GM23338 (cell line): ENCODE measurements around the gene CASP1. TPM values are rescaled to one million over a fixed set of nuclear protein-coding genes. Genes with fewer than 3 reads are reported as not detected.
"Not testable (repeated sequence)": the region's sequence is repeated elsewhere in the genome, so short reads cannot be mapped to it uniquely, and the experiment has no call there.

Experiments
- ATAC-seq: fragments of 200-7000 bp; cut with Tn5 transposase; 3 replicates; pipeline ENCODE4 v1.9.1; 2020
- DNase-seq: peaks from one replicate; pipeline ENCODE4 v3.0.0-alpha.2; 2015; ENCODE audit warnings: low spot score
- H2AFZ ChIP-seq: fragments of 200-600 bp; sonication (generic); 2 replicates; pipeline ENCODE4 v1.8.0; 2016; ENCODE audit warnings: antibody characterized with exemption, mild to moderate bottlenecking, moderate library complexity
- H3F3A ChIP-seq: fragments of 200-600 bp; sonication (generic); replicated peaks from 2 replicates; pipeline ENCODE4 v1.8.0; 2017; ENCODE audit warnings: antibody characterized with exemption, mixed run types, low read depth
- H3K27ac ChIP-seq: fragments of 200-600 bp; sonication (generic); 2 replicates; pipeline ENCODE4 v1.6.1; 2016; ENCODE audit warnings: low read depth
- H3K27me3 ChIP-seq: fragments of 200-600 bp; sonication (generic); 2 replicates; pipeline ENCODE4 v1.8.0; 2016; ENCODE audit warnings: mild to moderate bottlenecking, mixed run types, moderate library complexity; ENCODE audit not compliant: insufficient read depth
- H3K36me3 ChIP-seq: fragments of 200-600 bp; sonication (generic); 2 replicates; pipeline ENCODE4 v1.8.0; 2016; ENCODE audit warnings: mild to moderate bottlenecking; ENCODE audit not compliant: insufficient read depth
- H3K4me1 ChIP-seq: fragments of 200-600 bp; sonication (generic); 2 replicates; pipeline ENCODE4 v1.8.0; 2016; ENCODE audit warnings: mild to moderate bottlenecking, moderate library complexity; ENCODE audit not compliant: insufficient read depth
- H3K4me2 ChIP-seq: fragments of 200-600 bp; sonication (generic); 2 replicates; pipeline ENCODE4 v1.7.1; 2017; ENCODE audit warnings: mixed run types
- H3K4me3 ChIP-seq: fragments of 200-600 bp; sonication (generic); 2 replicates; pipeline ENCODE4 v1.6.1; 2016; ENCODE audit warnings: mixed run types
- H3K79me2 ChIP-seq: fragments of 200-600 bp; sonication (generic); replicated peaks from 2 replicates; pipeline ENCODE4 v1.8.0; 2017; ENCODE audit warnings: mild to moderate bottlenecking; ENCODE audit not compliant: insufficient read depth
- H3K9me2 ChIP-seq: fragments of 200-600 bp; sonication (generic); 2 replicates; pipeline ENCODE4 v1.8.0; 2017; ENCODE audit not compliant: insufficient read depth
- H4K20me1 ChIP-seq: fragments of 200-600 bp; sonication (generic); replicated peaks from 2 replicates; pipeline ENCODE4 v1.8.0; 2017; ENCODE audit warnings: mild to moderate bottlenecking; ENCODE audit not compliant: insufficient read depth
- H3K27ac Mint-ChIP-seq: 2 replicates; pipeline ENCODE4 v1.8.0; 2020; ENCODE audit warnings: inconsistent platforms, mild to moderate bottlenecking, moderate library complexity, mixed read lengths
- H3K27me3 Mint-ChIP-seq: 3 replicates; pipeline ENCODE4 v1.8.0; 2022; ENCODE audit warnings: low read depth, mild to moderate bottlenecking, moderate library complexity, mixed read lengths, inconsistent platforms; ENCODE audit not compliant: insufficient read depth, poor library complexity
- H3K36me3 Mint-ChIP-seq: 3 replicates; pipeline ENCODE4 v1.8.0; 2021; ENCODE audit warnings: low read depth, mild to moderate bottlenecking, inconsistent platforms, moderate library complexity, mixed read lengths
- H3K4me1 Mint-ChIP-seq: 3 replicates; pipeline ENCODE4 v1.8.0; 2020; ENCODE audit warnings: mild to moderate bottlenecking, inconsistent platforms, mixed read lengths
- H3K4me3 Mint-ChIP-seq: 3 replicates; pipeline ENCODE4 v1.8.0; 2021; ENCODE audit warnings: moderate library complexity, mild to moderate bottlenecking, inconsistent platforms, mixed read lengths
- H3K9me3 Mint-ChIP-seq: 3 replicates; pipeline ENCODE4 v1.8.0; 2020; ENCODE audit warnings: moderate library complexity, mild to moderate bottlenecking, inconsistent platforms, mixed read lengths
- EZH2 ChIP-seq: fragments of 200-600 bp; sonication (generic); IDR thresholded peaks from one replicate; pipeline ENCODE4 v1.8.0; 2017; ENCODE audit warnings: antibody characterized with exemption, mild to moderate bottlenecking, low read depth; ENCODE audit not compliant: unreplicated experiment
- JUNB ChIP-seq: IDR thresholded peaks from one replicate; pipeline ENCODE4 v1.6.1; 2016; ENCODE audit warnings: antibody characterized with exemption; ENCODE audit not compliant: unreplicated experiment
- POLR2AphosphoS5 ChIP-seq: IDR thresholded peaks from 2 replicates; pipeline ENCODE4 v1.6.1; 2016; ENCODE audit warnings: antibody characterized with exemption, low read depth
- STAT1 ChIP-seq: IDR thresholded peaks from one replicate; pipeline ENCODE4 v1.6.1; 2016; ENCODE audit warnings: antibody characterized with exemption; ENCODE audit not compliant: unreplicated experiment
- ZNF462 ChIP-seq: fragments of 250-450 bp; sonication (Bioruptor Pico); IDR thresholded peaks from 2 replicates; pipeline ENCODE4 v1.5.0; 2020; ENCODE audit warnings: mild to moderate bottlenecking, moderate library complexity
- polyA plus RNA-seq: library from polyadenylated mRNA; unstranded; fragments of >200 nt; fragmentation: Nextera tagmentation; extraction: Ambion mirVana; gene quantifications from 2 replicates; pipeline ENCODE4 v1.2.1, GENCODE V29; 2016
- total RNA-seq: library from RNA; depleted of rRNA; stranded (reverse); fragments of >200 nt; shearing (Covaris generic); gene quantifications from 2 replicates; pipeline ENCODE4 v1.2.3, GENCODE V29; 2014
- TF ChIP-seq, protein P1 (sequence below): IDR thresholded peaks from 2 replicates; pipeline ENCODE4 v1.6.1; 2016; ENCODE audit warnings: antibody characterized with exemption
- TF ChIP-seq, protein P2 (sequence below), 2 experiments: fragments of 200-600 bp in 1 of 2; sonication (generic) in 1 of 2; conservative IDR thresholded peaks; 2 replicates each; pipeline versions ENCODE4 v1.5.1 to v1.6.1; 2016 to 2017; ENCODE audit warnings: antibody characterized with exemption in 2 of 2, low read depth in 2 of 2, mild to moderate bottlenecking in 2 of 2, moderate library complexity in 1 of 2

CASP1 gene
- total and polyA plus RNA-seq, 2 experiments from 2014 or later, result 0.10 TPM; not detected in 1

- not testable (repeated sequence) for H3K27ac ChIP-seq, ATAC-seq, DNase-seq
These were observed 37.1 kb upstream of the CASP1 start for GRCh38 chr11:105072080-105072479.

GRCh38 chr11:105071089-105071732 lies 36.3 kb upstream of the CASP1 start:
- no peak overlapping the region for H2AFZ ChIP-seq
- Mint-ChIP-seq H3K9me3 (no peaks in the 10 kb centered on the region; the same call in 1 of the 3 replicates), H3K4me1 (peaks cover 5% of the 10 kb centered on the region; the same call in 2 of the 3 replicates), H3K4me3 (no peak overlapping the region), H3K27me3 (peaks cover 1% of the 10 kb centered on the region), H3K27ac (no peak overlapping the region), H3K36me3 (no peaks in the 10 kb centered on the region)
- H3K4me1 ChIP-seq, result peaks cover 4% of the 10 kb centered on the region; the same call in 1 of the 2 replicates
- no peaks in the 10 kb centered on the region for H3K27me3 ChIP-seq
- H3F3A ChIP-seq, result no peaks in the 10 kb centered on the region
- H3K4me2 ChIP-seq, result no peak overlapping the region
- H3K9me2 ChIP-seq, result no peaks in the 10 kb centered on the region
- DNase-seq (no peak), ATAC-seq (no peak)
- no peak overlapping the region for H3K4me3 ChIP-seq
- H3K27ac ChIP-seq, result no peak overlapping the region
- H4K20me1 ChIP-seq, result no peaks in the 10 kb centered on the region
- no peaks in the 10 kb centered on the region for H3K79me2 ChIP-seq
- TF ChIP-seq STAT1 (no peak), JUNB (no peak), POLR2AphosphoS5 (no peak), EZH2 (no peak)
- TF ChIP-seq, protein P1, sequence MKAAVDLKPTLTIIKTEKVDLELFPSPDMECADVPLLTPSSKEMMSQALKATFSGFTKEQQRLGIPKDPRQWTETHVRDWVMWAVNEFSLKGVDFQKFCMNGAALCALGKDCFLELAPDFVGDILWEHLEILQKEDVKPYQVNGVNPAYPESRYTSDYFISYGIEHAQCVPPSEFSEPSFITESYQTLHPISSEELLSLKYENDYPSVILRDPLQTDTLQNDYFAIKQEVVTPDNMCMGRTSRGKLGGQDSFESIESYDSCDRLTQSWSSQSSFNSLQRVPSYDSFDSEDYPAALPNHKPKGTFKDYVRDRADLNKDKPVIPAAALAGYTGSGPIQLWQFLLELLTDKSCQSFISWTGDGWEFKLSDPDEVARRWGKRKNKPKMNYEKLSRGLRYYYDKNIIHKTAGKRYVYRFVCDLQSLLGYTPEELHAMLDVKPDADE, result no peak
- TF ChIP-seq, protein P2, sequence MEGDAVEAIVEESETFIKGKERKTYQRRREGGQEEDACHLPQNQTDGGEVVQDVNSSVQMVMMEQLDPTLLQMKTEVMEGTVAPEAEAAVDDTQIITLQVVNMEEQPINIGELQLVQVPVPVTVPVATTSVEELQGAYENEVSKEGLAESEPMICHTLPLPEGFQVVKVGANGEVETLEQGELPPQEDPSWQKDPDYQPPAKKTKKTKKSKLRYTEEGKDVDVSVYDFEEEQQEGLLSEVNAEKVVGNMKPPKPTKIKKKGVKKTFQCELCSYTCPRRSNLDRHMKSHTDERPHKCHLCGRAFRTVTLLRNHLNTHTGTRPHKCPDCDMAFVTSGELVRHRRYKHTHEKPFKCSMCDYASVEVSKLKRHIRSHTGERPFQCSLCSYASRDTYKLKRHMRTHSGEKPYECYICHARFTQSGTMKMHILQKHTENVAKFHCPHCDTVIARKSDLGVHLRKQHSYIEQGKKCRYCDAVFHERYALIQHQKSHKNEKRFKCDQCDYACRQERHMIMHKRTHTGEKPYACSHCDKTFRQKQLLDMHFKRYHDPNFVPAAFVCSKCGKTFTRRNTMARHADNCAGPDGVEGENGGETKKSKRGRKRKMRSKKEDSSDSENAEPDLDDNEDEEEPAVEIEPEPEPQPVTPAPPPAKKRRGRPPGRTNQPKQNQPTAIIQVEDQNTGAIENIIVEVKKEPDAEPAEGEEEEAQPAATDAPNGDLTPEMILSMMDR (conservative IDR thresholded peaks at IDR 0.05; ENCODE audit: low read depth in 2 of 2), result no peak
- H3K36me3 ChIP-seq, result no peaks in the 10 kb centered on the region

More at GRCh38 chr11:105072080-105072479, 37.1 kb upstream of the CASP1 start:
- not testable (repeated sequence) for H3K27me3 Mint-ChIP-seq, H3K27ac Mint-ChIP-seq, H3K36me3 Mint-ChIP-seq, H3K36me3 ChIP-seq, H3K9me2 ChIP-seq, H3K9me3 Mint-ChIP-seq, H3K4me3 Mint-ChIP-seq, H3K27me3 ChIP-seq, H3F3A ChIP-seq, H3K4me3 ChIP-seq, H3K79me2 ChIP-seq, H2AFZ ChIP-seq, H3K4me1 Mint-ChIP-seq, H3K4me1 ChIP-seq, H4K20me1 ChIP-seq, H3K4me2 ChIP-seq

DNA sequence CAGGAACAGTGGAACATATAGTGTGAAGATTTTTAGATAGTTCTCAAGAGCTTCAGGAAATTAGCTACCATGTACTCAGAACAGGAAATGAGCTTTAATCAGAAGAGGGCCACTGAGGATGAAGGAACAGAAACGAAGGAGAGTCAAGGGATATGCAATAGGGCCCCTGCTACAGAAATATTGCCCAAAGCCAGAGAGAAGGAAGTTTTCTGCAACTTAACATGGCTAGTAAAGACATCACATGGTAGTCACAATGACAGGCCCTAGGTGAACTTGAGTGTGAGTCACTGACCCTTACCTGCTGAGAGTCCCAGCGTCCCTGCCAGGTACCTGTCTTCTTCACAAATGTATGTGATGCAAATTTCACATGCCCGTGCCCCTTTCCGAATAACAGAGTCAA lies 35.4 kb upstream of the CASP1 start:
- H3K79me2 ChIP-seq, result no peaks in the 10 kb centered on the region
- H2AFZ ChIP-seq, result no peak overlapping the region
- H3K36me3 Mint-ChIP-seq, result no peaks in the 10 kb centered on the region
- H3K4me1 Mint-ChIP-seq, result peaks cover 5% of the 10 kb centered on the region; the same call in 2 of the 3 replicates
- H4K20me1 ChIP-seq, result no peaks in the 10 kb centered on the region
- H3F3A ChIP-seq, result no peaks in the 10 kb centered on the region
- no peaks in the 10 kb centered on the region; the same call in 2 of the 3 replicates for H3K9me3 Mint-ChIP-seq
- ATAC-seq (no peak), DNase-seq (no peak)
- no peak overlapping the region for H3K4me2 ChIP-seq
- H3K9me2 ChIP-seq, result peaks cover 4% of the 10 kb centered on the region; the same call in 1 of the 2 replicates
- H3K27me3 Mint-ChIP-seq, result peaks cover 1% of the 10 kb centered on the region
- no peak overlapping the region for H3K27ac ChIP-seq
- no peaks in the 10 kb centered on the region for H3K27me3 ChIP-seq
- H3K27ac Mint-ChIP-seq, result no peak overlapping the region
- no peak overlapping the region for H3K4me3 Mint-ChIP-seq
- H3K36me3 ChIP-seq, result no peaks in the 10 kb centered on the region
- H3K4me1 ChIP-seq, result peaks cover 4% of the 10 kb centered on the region; the same call in 1 of the 2 replicates
- no peak overlapping the region for H3K4me3 ChIP-seq
- TF ChIP-seq STAT1 (no peak), POLR2AphosphoS5 (no peak), ZNF462 (CRISPR knock-in tag) (no peak), JUNB (no peak)
